Transverse colon (tissue), 4 donors: ENCODE measurements around the gene TGFB2. TPM values are rescaled to one million over a fixed set of nuclear protein-coding genes. Genes with fewer than 3 reads are reported as not detected.

Experiments used
- DNase-seq: peaks from one replicate; pipeline ENCODE4 v3.0.0-alpha.2; 2019
- H3K27ac ChIP-seq, 4 donors: fragments of 200-600 bp; sonication (generic); 2 replicates each; pipeline ENCODE4 v1.5.1; 2016 to 2018; ENCODE audit warnings: inconsistent platforms in 4 of 4
- H3K27me3 ChIP-seq: fragments of 200-600 bp; sonication (generic); 2 replicates; pipeline ENCODE4 v1.5.1; 2017; ENCODE audit warnings: inconsistent platforms
- H3K36me3 ChIP-seq, 4 donors: fragments of 200-600 bp; sonication (generic); 2 replicates each; pipeline ENCODE4 v1.5.1; 2017 to 2019; ENCODE audit warnings: inconsistent platforms in 4 of 4
- H3K4me1 ChIP-seq, 4 donors: fragments of 200-600 bp; sonication (generic); 2 replicates each; pipeline ENCODE4 v1.5.1; 2017 to 2020; ENCODE audit warnings: inconsistent platforms in 4 of 4
- H3K4me3 ChIP-seq, 4 donors: fragments of 200-600 bp; sonication (generic); 1 replicate in 1 of 4; 2 replicates in 3 of 4; pipeline versions ENCODE4 v1.5.1 to v1.6.1; 2017 to 2019; ENCODE audit warnings: inconsistent platforms in 4 of 4
- H3K9me3 ChIP-seq, 2 donors: fragments of 200-600 bp; sonication (generic); 2 replicates each; pipeline ENCODE4 v1.5.1; 2017 to 2019; ENCODE audit warnings: inconsistent platforms in 2 of 2
- EP300 ChIP-seq: sonication (generic); formaldehyde crosslinking; IDR thresholded peaks from one replicate; pipeline ENCODE4 v1.6.1; 2017; ENCODE audit warnings: antibody characterized with exemption, low read depth
- POLR2A ChIP-seq: fragments of 450-650 bp; IDR thresholded peaks from one replicate; pipeline ENCODE4 v1.6.1; 2016; ENCODE audit warnings: antibody characterized with exemption, mild to moderate bottlenecking, moderate library complexity
- POLR2AphosphoS5 ChIP-seq, 3 donors: sonication (generic); formaldehyde crosslinking; IDR thresholded peaks; one replicate each; pipeline ENCODE4 v1.6.1; 2016; ENCODE audit warnings: antibody characterized with exemption in 3 of 3
- WGBS, 2 donors: methylation state at CpG; one replicate each; pipeline ENCODE4 v1.1.5; 2018; ENCODE audit warnings: low coverage in 1 of 2; 5-methylcytosine and 5-hydroxymethylcytosine counted together
- in situ Hi-C, 4 donors: fragments of 200-750 bp; cut with MboI; loops; one replicate each; pipeline versions ENCODE4 v1.15.0 to v1.15.1; 2017; ENCODE audit warnings: low sequenced_read_pairs in 3 of 4, low pct_ligation_motif_present in 1 of 4, low pct_unique_long_range_greater_than_20kb in 1 of 4
- intact Hi-C: fragments of 100-400 bp; cut with DNase I; formaldehyde crosslinking; loops from one replicate; pipeline ENCODE4 v1.15.1; 2023; ENCODE audit warnings: low total_unique reads
- total RNA-seq, 4 donors: library from RNA; depleted of rRNA; stranded (reverse); fragments of >200 nt; gene quantifications; one replicate each; pipeline ENCODE4 v1.1.0, GENCODE V29; 2016
- TF ChIP-seq, protein P1 (sequence below), 5 experiments: fragments of 200-600 bp in 3 of 5; fragments of 450-650 bp in 2 of 5; sonication (generic) in 3 of 5; IDR thresholded peaks; 1 replicate in 2 of 5; 2 replicates in 3 of 5; pipeline ENCODE4 v1.5.1; 2016 to 2017; ENCODE audit warnings: antibody characterized with exemption in 5 of 5, inconsistent platforms in 3 of 5, mild to moderate bottlenecking in 2 of 5, moderate library complexity in 1 of 5

TGFB2 gene
- total RNA-seq, 4 donors from 2014 or later = 0.41 to 2.2 (median 1.1) TPM

DNA sequence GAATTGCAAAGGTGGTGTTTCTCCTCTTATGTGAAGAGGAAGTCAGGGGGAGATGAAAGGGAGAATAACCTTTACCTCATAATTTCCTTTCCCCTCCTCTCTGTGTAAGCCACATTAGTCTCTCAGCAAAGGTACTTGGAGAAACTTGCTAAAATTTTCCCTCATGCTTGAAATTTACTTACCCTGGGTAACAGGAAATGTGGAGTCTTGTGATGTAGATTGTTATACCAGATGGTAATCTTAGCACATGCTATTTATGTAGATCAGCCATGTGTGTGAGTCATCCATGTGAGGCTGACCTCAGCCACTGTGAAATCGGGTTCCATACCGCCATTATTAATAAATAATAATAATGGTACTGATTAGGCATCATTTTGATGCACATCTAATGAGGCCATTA is 128.4 kb downstream of the TGFB2 start:
- Histone ChIP-seq H3K36me3 (no peaks in the 10 kb centered on the region), H3K27me3 (no peaks in the 10 kb centered on the region), H3K9me3 (no peaks in the 10 kb centered on the region), H3K4me1 (no peaks in the 10 kb centered on the region), H3K27ac (no peak overlapping the region), H3K4me3 (no peak overlapping the region)
- DNase-seq = no peak
- TF ChIP-seq EP300 = no peak
- no peak for TF ChIP-seq POLR2A
- no peak for TF ChIP-seq POLR2AphosphoS5 (IDR thresholded peaks at IDR 0.05)
- TF ChIP-seq, protein P1, sequence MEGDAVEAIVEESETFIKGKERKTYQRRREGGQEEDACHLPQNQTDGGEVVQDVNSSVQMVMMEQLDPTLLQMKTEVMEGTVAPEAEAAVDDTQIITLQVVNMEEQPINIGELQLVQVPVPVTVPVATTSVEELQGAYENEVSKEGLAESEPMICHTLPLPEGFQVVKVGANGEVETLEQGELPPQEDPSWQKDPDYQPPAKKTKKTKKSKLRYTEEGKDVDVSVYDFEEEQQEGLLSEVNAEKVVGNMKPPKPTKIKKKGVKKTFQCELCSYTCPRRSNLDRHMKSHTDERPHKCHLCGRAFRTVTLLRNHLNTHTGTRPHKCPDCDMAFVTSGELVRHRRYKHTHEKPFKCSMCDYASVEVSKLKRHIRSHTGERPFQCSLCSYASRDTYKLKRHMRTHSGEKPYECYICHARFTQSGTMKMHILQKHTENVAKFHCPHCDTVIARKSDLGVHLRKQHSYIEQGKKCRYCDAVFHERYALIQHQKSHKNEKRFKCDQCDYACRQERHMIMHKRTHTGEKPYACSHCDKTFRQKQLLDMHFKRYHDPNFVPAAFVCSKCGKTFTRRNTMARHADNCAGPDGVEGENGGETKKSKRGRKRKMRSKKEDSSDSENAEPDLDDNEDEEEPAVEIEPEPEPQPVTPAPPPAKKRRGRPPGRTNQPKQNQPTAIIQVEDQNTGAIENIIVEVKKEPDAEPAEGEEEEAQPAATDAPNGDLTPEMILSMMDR (IDR thresholded peaks at IDR 0.05) = no peak
- in situ Hi-C loops = no loop called here
- intact Hi-C loops = no loop called here
- WGBS, 2 donors = 55 to 56% methylated on average over 2 of the region's 2 CpGs

DNA sequence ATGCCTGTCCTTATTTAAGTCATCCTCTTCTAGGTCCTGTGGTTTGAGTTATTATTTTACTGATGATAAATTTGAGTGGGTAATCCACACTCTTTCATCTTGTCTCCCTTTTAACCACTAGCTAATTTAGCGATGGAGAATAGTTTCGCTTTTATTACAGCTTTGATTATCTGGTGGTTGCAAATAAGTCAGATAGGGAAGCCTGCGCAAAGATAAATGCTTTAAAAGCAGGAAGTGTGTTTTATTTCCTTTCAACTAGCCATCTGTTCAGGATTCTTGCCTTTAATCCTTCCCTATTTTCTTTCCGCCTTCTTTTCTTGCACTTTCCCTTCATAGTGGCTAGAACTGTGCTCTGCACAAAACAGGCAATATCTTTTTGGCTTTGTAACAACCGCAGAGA is 129.0 kb downstream of the TGFB2 start:
- no peak for TF ChIP-seq EP300
- no peak for TF ChIP-seq POLR2AphosphoS5 (IDR thresholded peaks at IDR 0.05)
- no peak for TF ChIP-seq POLR2A
- TF ChIP-seq, protein P1 (IDR thresholded peaks at IDR 0.05) = no peak
- intact Hi-C loops = no loop called here
- no peak overlapping the region for H3K4me3 ChIP-seq
- in situ Hi-C loops = no loop called here
- H3K36me3 ChIP-seq = no peaks in the 10 kb centered on the region
- H3K9me3 ChIP-seq = no peaks in the 10 kb centered on the region
- H3K4me1 ChIP-seq = no peaks in the 10 kb centered on the region
- DNase-seq = no peak
- no peaks in the 10 kb centered on the region for H3K27me3 ChIP-seq
- 55 to 63% methylated on average over 5 of the region's 5 CpGs for WGBS, 2 donors
- no peak overlapping the region for H3K27ac ChIP-seq

DNA sequence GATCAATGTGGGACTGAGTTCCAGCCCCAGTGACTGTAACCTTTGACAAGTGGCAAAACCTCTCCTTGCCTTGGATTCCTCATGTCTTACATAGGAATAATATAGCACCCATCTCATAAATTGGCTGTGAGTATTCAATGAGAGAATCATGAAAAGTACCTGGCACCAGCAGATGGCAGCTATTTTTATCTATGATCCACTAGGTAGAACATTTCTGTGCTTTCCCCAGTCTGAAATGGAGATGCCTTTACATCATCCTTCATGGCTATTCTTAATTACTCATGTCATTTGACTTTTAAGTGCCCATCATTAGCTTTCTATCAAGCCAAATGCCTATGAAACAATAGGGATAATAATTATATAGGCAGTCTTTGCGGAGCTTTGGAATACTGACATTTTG is 130.1 kb downstream of the TGFB2 start:
- H3K9me3 ChIP-seq = no peaks in the 10 kb centered on the region
- peaks cover 0 to 10% (median 5%) of the 10 kb centered on the region in 4 donors for H3K4me1 ChIP-seq
- TF ChIP-seq, protein P1 (IDR thresholded peaks at IDR 0.05) = no peak
- TF ChIP-seq POLR2A = no peak
- TF ChIP-seq EP300 = no peak
- no peak for DNase-seq
- WGBS, 2 donors = 92 to 93% methylated on average over 1 of the region's 1 CpG
- intact Hi-C loops = no loop called here
- no peaks in the 10 kb centered on the region for H3K36me3 ChIP-seq
- in situ Hi-C loops = no loop called here
- H3K4me3 ChIP-seq = no peak overlapping the region
- peak overlapping the region in 1 of 4 donors; percentile 18 for H3K27ac ChIP-seq
- no peaks in the 10 kb centered on the region for H3K27me3 ChIP-seq

DNA sequence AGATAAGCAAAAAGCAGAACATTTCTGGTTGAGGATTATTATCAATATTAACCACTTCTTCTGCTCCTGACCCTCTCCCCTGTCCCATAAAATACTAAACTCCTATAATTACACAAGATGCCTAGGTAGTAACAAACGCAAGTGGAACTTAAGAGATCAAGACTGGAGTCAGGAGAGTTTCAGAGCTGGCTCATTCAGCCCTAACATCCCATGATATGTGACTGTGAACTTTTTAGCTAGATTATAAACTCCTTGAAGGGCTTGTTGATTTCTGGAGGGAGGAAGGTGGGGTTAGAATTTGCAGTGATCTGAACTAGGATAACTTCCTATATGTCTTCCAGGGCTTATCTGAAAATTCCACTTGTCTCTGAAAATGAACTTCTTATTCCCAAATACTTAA is 130.6 kb downstream of the TGFB2 start:
- intact Hi-C loops (no loop called here), in situ Hi-C loops (no loop called here)
- TF ChIP-seq EP300 (no peak), POLR2AphosphoS5 (IDR thresholded peaks at IDR 0.05) (no peak), POLR2A (no peak)
- TF ChIP-seq, protein P1 (IDR thresholded peaks at IDR 0.05) = no peak
- H3K36me3 ChIP-seq = no peaks in the 10 kb centered on the region
- no peaks in the 10 kb centered on the region for H3K27me3 ChIP-seq
- no peak overlapping the region for H3K27ac ChIP-seq
- H3K4me1 ChIP-seq = peaks cover 0 to 10% (median 5%) of the 10 kb centered on the region in 4 donors
- no peak for DNase-seq
- no peak overlapping the region for H3K4me3 ChIP-seq
- 67 to 76% methylated on average over 1 of the region's 1 CpG for WGBS, 2 donors
- H3K9me3 ChIP-seq = no peaks in the 10 kb centered on the region
